Heart right ventricle (tissue), 16 donors: ENCODE measurements around the gene SRGAP1. TPM values are rescaled to one million over a fixed set of nuclear protein-coding genes. Genes with fewer than 3 reads are reported as not detected.

ENCODE experiments used
- ATAC-seq, 8 donors: fragments of 200-7000 bp; cut with Tn5 transposase; one replicate each; pipeline ENCODE4 v1.9.1; 2020; ENCODE audit warnings: mild to moderate bottlenecking in 8 of 8, moderate library complexity in 8 of 8, moderate number of reproducible peaks in 1 of 8
- DNase-seq, 2 donors: peaks; one replicate each; pipeline ENCODE4 v3.0.0-alpha.2; 2020
- H3K27ac ChIP-seq, 10 donors: fragments of 200-600 bp; sonication (generic) in 2 of 10; one replicate each; pipeline versions ENCODE4 v1.5.0 to v1.8.0; 2020 to 2022; ENCODE audit warnings: mild to moderate bottlenecking in 3 of 10
- H3K27me3 ChIP-seq, 7 donors: fragments of 200-600 bp; one replicate each; pipeline ENCODE4 v1.8.0; 2021 to 2022; ENCODE audit warnings: mild to moderate bottlenecking in 2 of 7
- H3K36me3 ChIP-seq, 9 donors: fragments of 200-600 bp; sonication (generic) in 1 of 9; one replicate each; pipeline versions ENCODE4 v1.5.0 to v1.8.0; 2020 to 2022; ENCODE audit warnings: mild to moderate bottlenecking in 2 of 9
- H3K4me1 ChIP-seq, 9 donors: fragments of 200-600 bp; sonication (generic) in 1 of 9; one replicate each; pipeline versions ENCODE4 v1.5.0 to v1.8.0; 2020 to 2022; ENCODE audit warnings: mild to moderate bottlenecking in 4 of 9
- H3K4me3 ChIP-seq, 10 donors: fragments of 200-600 bp; sonication (generic) in 2 of 10; one replicate each; pipeline versions ENCODE4 v1.5.0 to v1.8.0; 2020 to 2022; ENCODE audit warnings: mild to moderate bottlenecking in 7 of 10, moderate library complexity in 2 of 10
- H3K9me3 ChIP-seq, 11 donors: fragments of 200-600 bp in 10 of 11; sonication (generic) in 2 of 11; one replicate each; pipeline versions ENCODE4 v1.5.0 to v1.8.0; 2013 to 2022; ENCODE audit warnings: mild to moderate bottlenecking in 2 of 11, control low read depth in 1 of 11, moderate library complexity in 1 of 11
- CTCF ChIP-seq, 9 donors: fragments of 200-600 bp; sonication (generic) in 2 of 9; IDR thresholded peaks; one replicate each; pipeline versions ENCODE4 v1.5.0 to v1.8.0; 2021 to 2022; ENCODE audit warnings: antibody characterized with exemption in 9 of 9, mild to moderate bottlenecking in 5 of 9, moderate library complexity in 1 of 9
- WGBS, 2 donors: extraction: QIAGEN DNeasy Blood & Tissue Kit; methylation state at CpG; one replicate each; pipeline ENCODE4 v1.1.7; 2013; ENCODE audit warnings: inconsistent platforms in 1 of 2; 5-methylcytosine and 5-hydroxymethylcytosine counted together
- intact Hi-C, 10 donors: fragments of 100-400 bp; cut with DNase I; formaldehyde crosslinking; loops; one replicate each; pipeline versions ENCODE4 v1.11.1 to v1.14.2; 2022
- polyA plus RNA-seq, 2 donors: library from polyadenylated mRNA; stranded (reverse); fragments of 200-250 nt; gene quantifications; one replicate each; pipeline ENCODE4 v1.2.3, GENCODE V29; 2013
- total RNA-seq, 10 donors: library from RNA; stranded (reverse); fragmentation: NEBNext Ultra II Directional in 3 of 10; extraction: Animal tissue kit (Norgen Biotek cat#: 25700) in 3 of 10; gene quantifications; one replicate each; pipeline versions ENCODE4 v1.2.1 to v1.2.4, GENCODE V29; 2021 to 2023
- donor health status: Arrhythmogenic right ventricular cardiomyopathy.
- donor health status: ischemic (EF 13 %, LVEDD 7.1; RV severe dilation, severe dysfunction).
- donor health status: healthy with polysubstance abuse.
- donor health status: DM: no; HTN: yes; CAD: no.
- donor health status: DM: no; HTN: no; CAD: no.
- donor health status: ischemic (EF 25% LVEDD 6.9; RV normal size, moderate dysfunction).
- donor health status: ischemic (EF 25% LVEDD 5.7; RV mildly dilated, moderate dysfunction).
- donor health status: healthy.
- donor health status: DM: yes; HTN: yes; CAD: no.
- donor health status: Ischemic cardiomyopathy.
- donor health status: ischemic (EF 35%, LVEDD 5.7; RV mildly dilated, moderate dysfunction).
- donor health status: nonischemic (EF 11% LVEDD 7.7; RV severe dilation, severe dysfunction).
- donor health status: DM: yes; HTN: yes; CAD: no.
- donor health status: PGD.
- donor health status: ischemic (EF 29% LVEDD 5.4; RV normal size, mild dysfunction).
- donor health status: nonischemic (EF 23%, LVEDD 6.1; RV moderate dilation, normal function).

The SRGAP1 gene
- total and polyA plus RNA-seq, 12 donors = 1.3 to 6.4 (median 3.6) TPM

GRCh38 chr12:63990828-63991547 is 146.5 kb downstream of the SRGAP1 start:
- no peak for ATAC-seq
- H3K27ac ChIP-seq = no peak overlapping the region
- H3K4me3 ChIP-seq = no peak overlapping the region
- 71 to 77% methylated on average over 7 of the region's 7 CpGs for WGBS, 2 donors
- no peak for DNase-seq
- peaks cover 0 to 27% (median 0%) of the 10 kb centered on the region in 9 donors for H3K4me1 ChIP-seq
- H3K36me3 ChIP-seq = peaks cover 0 to 15% (median 0%) of the 10 kb centered on the region in 9 donors
- no peak for TF ChIP-seq CTCF (IDR thresholded peaks at IDR 0.05)
- no peaks in the 10 kb centered on the region for H3K27me3 ChIP-seq
- H3K9me3 ChIP-seq = no peaks in the 10 kb centered on the region
- intact Hi-C loops = no loop called here

- DNase-seq = no peak
- 80 to 88% methylated on average over 2 of the region's 2 CpGs for WGBS, 2 donors
- intact Hi-C loops = no loop called here
- Histone ChIP-seq H3K9me3 (no peaks in the 10 kb centered on the region), H3K36me3 (peaks cover 0 to 15% (median 0%) of the 10 kb centered on the region in 9 donors), H3K27me3 (no peaks in the 10 kb centered on the region), H3K4me3 (no peak overlapping the region), H3K4me1 (peaks cover 0 to 16% (median 0%) of the 10 kb centered on the region in 9 donors), H3K27ac (no peak overlapping the region)
- ATAC-seq = no peak
- no peak for TF ChIP-seq CTCF (IDR thresholded peaks at IDR 0.05)
Measured at GRCh38 chr12:63994704-63995103, 150.2 kb downstream of the SRGAP1 start.

DNA sequence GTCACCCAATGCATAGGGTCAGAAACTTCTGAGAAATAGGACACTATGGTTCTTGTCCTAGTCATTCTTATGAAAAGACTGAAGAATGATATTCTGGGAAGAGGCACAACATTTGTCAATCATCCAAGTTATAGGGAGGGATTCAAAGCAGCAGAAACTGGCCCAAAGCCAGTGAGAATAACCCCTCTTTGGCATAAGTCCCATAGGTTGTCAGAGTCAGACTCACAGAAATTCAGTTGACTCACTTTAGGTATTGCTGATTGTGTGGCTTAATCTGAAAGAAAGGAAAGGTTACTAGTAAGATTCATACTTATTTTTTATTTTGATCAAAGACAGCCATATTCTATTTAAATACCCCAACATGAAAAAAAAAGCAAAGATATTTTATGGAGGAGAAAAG is 151.0 kb downstream of the SRGAP1 start:
- Histone ChIP-seq H3K27me3 (no peaks in the 10 kb centered on the region), H3K9me3 (no peaks in the 10 kb centered on the region), H3K27ac (no peak overlapping the region), H3K36me3 (peaks cover 0 to 8% (median 0%) of the 10 kb centered on the region in 9 donors), H3K4me1 (peaks cover 0 to 14% (median 0%) of the 10 kb centered on the region in 9 donors), H3K4me3 (no peak overlapping the region)
- intact Hi-C loops = no loop called here
- DNase-seq (no peak), ATAC-seq (no peak)
- no peak for TF ChIP-seq CTCF (IDR thresholded peaks at IDR 0.05)

DNA sequence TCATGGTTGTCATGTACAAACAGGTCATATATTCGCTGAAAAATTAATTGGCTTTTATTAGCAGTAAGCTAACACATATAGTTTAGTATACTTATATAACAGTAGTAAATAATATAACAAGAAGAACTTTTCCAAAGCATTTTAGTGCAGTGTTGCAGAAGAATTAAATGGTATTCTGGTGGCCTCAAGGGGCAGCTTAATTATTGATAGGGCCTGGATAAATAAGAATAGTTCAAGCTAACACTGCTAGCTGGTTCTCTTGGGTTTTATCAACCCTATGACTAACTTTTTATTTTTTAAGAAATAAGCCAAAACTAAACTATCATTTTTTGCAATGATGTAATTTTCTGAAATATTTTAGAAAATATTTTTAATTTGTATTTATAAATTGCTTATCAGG is 152.1 kb downstream of the SRGAP1 start:
- Histone ChIP-seq H3K27ac (no peak overlapping the region), H3K9me3 (no peaks in the 10 kb centered on the region), H3K27me3 (no peaks in the 10 kb centered on the region), H3K36me3 (no peaks in the 10 kb centered on the region), H3K4me3 (no peak overlapping the region), H3K4me1 (peaks cover 0 to 8% (median 0%) of the 10 kb centered on the region in 9 donors)
- ATAC-seq (no peak), DNase-seq (no peak)
- intact Hi-C loops = no loop called here
- WGBS, 2 donors = 95 to 100% methylated on average over 1 of the region's 1 CpG
- TF ChIP-seq CTCF (IDR thresholded peaks at IDR 0.05) = no peak
